Islet of Langerhans (tissue), 1 donor: ENCODE measurements around the gene FOXJ3.

Source experiments
- FAIRE-seq: peaks from one replicate; lab custom pipeline; 2011; peaks lifted over from hg19 to GRCh38; lab: Jason Lieb, UNC

FOXJ3 gene

GRCh38 chr1:42311138-42311537, 23.9 kb downstream of the FOXJ3 start:
- FAIRE-seq, result no peak

- no peak for FAIRE-seq
Measured at GRCh38 chr1:42306977-42307376, 28.1 kb downstream of the FOXJ3 start.

- FAIRE-seq, result no peak
Measured at GRCh38 chr1:42305639-42306038, 29.4 kb downstream of the FOXJ3 start.

- no peak for FAIRE-seq
Measured at GRCh38 chr1:42302034-42302433, 33.0 kb downstream of the FOXJ3 start.

GRCh38 chr1:42298520-42298919, 36.5 kb downstream of the FOXJ3 start:
- FAIRE-seq, result peak; percentile 72

- FAIRE-seq, result no peak
Measured at GRCh38 chr1:42295816-42296215, 39.2 kb downstream of the FOXJ3 start.

- FAIRE-seq, result no peak
Measured at GRCh38 chr1:42290130-42290529, 44.9 kb downstream of the FOXJ3 start.

- FAIRE-seq, result no peak
Measured at GRCh38 chr1:42288311-42288985, 46.6 kb downstream of the FOXJ3 start.

- no peak for FAIRE-seq
Measured at GRCh38 chr1:42282867-42283583, 52.0 kb downstream of the FOXJ3 start.

GRCh38 chr1:42282024-42282579, 52.9 kb downstream of the FOXJ3 start:
- no peak for FAIRE-seq

- no peak for FAIRE-seq
Measured at GRCh38 chr1:42280821-42281220, 54.2 kb downstream of the FOXJ3 start.

- no peak for FAIRE-seq
Measured at GRCh38 chr1:42279055-42279454, 56.0 kb downstream of the FOXJ3 start.

- FAIRE-seq, result no peak
Measured at GRCh38 chr1:42272920-42273319, 62.1 kb downstream of the FOXJ3 start.

- FAIRE-seq, result no peak
Measured at GRCh38 chr1:42267904-42268303, 67.1 kb downstream of the FOXJ3 start.

GRCh38 chr1:42266253-42267135, 68.5 kb downstream of the FOXJ3 start:
- no peak for FAIRE-seq

GRCh38 chr1:42264511-42265190, 70.4 kb downstream of the FOXJ3 start:
- no peak for FAIRE-seq

- no peak for FAIRE-seq
Measured at GRCh38 chr1:42263019-42263418, 72.0 kb downstream of the FOXJ3 start.

GRCh38 chr1:42260376-42261070, 74.5 kb downstream of the FOXJ3 start:
- FAIRE-seq, result no peak

GRCh38 chr1:42259739-42260064, 75.3 kb downstream of the FOXJ3 start:
- FAIRE-seq, result no peak

GRCh38 chr1:42259059-42259738, 75.8 kb downstream of the FOXJ3 start:
- FAIRE-seq, result no peak

- FAIRE-seq, result no peak
Measured at GRCh38 chr1:42258218-42258617, 76.8 kb downstream of the FOXJ3 start.
